ENCODE measurements around the gene ACIN1.

ACIN1 gene, protein sequence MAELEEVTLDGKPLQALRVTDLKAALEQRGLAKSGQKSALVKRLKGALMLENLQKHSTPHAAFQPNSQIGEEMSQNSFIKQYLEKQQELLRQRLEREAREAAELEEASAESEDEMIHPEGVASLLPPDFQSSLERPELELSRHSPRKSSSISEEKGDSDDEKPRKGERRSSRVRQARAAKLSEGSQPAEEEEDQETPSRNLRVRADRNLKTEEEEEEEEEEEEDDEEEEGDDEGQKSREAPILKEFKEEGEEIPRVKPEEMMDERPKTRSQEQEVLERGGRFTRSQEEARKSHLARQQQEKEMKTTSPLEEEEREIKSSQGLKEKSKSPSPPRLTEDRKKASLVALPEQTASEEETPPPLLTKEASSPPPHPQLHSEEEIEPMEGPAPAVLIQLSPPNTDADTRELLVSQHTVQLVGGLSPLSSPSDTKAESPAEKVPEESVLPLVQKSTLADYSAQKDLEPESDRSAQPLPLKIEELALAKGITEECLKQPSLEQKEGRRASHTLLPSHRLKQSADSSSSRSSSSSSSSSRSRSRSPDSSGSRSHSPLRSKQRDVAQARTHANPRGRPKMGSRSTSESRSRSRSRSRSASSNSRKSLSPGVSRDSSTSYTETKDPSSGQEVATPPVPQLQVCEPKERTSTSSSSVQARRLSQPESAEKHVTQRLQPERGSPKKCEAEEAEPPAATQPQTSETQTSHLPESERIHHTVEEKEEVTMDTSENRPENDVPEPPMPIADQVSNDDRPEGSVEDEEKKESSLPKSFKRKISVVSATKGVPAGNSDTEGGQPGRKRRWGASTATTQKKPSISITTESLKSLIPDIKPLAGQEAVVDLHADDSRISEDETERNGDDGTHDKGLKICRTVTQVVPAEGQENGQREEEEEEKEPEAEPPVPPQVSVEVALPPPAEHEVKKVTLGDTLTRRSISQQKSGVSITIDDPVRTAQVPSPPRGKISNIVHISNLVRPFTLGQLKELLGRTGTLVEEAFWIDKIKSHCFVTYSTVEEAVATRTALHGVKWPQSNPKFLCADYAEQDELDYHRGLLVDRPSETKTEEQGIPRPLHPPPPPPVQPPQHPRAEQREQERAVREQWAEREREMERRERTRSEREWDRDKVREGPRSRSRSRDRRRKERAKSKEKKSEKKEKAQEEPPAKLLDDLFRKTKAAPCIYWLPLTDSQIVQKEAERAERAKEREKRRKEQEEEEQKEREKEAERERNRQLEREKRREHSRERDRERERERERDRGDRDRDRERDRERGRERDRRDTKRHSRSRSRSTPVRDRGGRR

DNA sequence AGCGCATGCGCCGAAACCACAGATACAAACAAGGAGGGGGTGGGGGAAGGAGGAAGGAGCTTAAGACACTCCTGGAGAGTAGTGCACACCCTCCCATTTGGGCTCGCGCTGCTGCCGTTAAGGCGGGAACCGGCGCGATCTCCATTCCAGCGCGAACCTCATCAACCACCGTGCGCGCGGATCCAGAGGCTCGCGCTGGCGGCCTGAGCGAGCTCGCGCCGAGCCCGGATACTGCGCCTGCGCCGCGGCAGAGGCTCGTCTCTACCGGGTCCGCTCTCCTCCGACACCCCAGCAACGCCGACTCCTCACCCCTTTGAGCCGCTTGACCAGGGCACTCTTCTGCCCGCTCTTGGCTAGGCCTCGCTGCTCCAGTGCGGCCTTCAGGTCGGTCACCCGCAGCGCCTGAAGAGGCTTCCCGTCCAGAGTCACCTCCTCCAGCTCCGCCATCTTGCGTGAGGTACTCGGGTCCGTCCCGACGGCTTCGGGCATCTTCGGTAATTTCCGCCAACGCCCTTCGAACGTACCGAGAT is at the start of gene ACIN1:
Gene ACIN1, minus strand, starts transcription at position 471 of the 530 bp plus-strand sequence. Its CDS starts 24 bp downstream, at position 447.
- H3K4me3 Mint-ChIP-seq = no peak within 1 kb of the TSS
- H3K9me3 Mint-ChIP-seq (ENCODE audit: low read depth) = no peaks in the 10 kb centered on the region

DNA sequence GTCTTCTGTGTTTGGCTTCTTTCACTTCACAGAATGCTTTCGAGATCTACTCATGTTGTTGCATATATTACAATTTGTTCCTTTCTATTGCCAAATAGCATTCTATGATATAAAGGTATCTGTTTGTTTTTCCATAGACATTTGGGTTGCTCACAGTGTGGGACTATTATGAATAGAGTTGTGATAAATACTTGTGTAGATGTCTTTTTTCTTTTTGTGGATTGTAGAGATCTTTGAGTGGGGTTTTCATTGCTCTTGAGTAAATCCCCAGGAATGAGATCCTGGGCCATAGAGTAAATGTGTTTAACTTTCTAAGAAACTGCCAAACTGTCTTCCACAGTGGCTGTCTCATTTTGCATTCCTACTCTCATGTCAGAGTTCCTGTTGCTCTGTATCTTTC is 49.0 kb upstream of the ACIN1 start:
- H3K27ac Mint-ChIP-seq = no peak overlapping the region
- H3K4me1 Mint-ChIP-seq (ENCODE audit: low read depth) = no peaks in the 10 kb centered on the region
- no peak overlapping the region for H3K4me3 Mint-ChIP-seq
- no peaks in the 10 kb centered on the region for H3K36me3 Mint-ChIP-seq
- no peaks in the 10 kb centered on the region for H3K9me3 Mint-ChIP-seq (ENCODE audit: low read depth)
- H3K27me3 Mint-ChIP-seq = no peaks in the 10 kb centered on the region

More for the DNA sequence above, at the start of gene ACIN1:
- Mint-ChIP-seq H3K27ac (no peak within 1 kb of the TSS), H3K36me3 (peaks cover 24% of the 10 kb centered on the region), H3K4me1 (ENCODE audit: low read depth) (peaks cover 55% of the 10 kb centered on the region), H3K27me3 (no peaks in the 10 kb centered on the region)

DNA sequence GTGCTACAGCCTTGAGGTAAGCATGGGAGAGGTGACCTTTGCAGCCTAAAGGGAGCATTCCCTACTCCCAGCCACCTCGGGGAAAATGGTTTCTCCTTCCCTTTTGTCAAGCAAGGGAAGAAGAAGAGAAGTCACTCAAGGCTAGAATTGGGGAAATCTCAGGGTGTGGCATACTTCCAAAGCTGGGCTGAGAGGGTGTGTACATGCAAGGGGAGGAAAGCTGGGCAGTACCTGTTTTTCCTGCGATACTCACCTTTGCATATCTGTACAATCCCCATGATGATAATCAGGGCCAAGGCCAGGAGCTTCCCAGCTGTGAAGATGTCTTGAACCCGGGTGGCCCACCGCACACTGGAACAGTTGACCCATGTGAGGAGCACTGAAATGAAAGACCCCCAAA is 47.9 kb upstream of the ACIN1 start:
- Mint-ChIP-seq H3K27ac (no peak overlapping the region), H3K9me3 (ENCODE audit: low read depth) (no peaks in the 10 kb centered on the region), H3K4me1 (ENCODE audit: low read depth) (no peaks in the 10 kb centered on the region), H3K27me3 (no peaks in the 10 kb centered on the region), H3K4me3 (no peak overlapping the region), H3K36me3 (no peaks in the 10 kb centered on the region)

DNA sequence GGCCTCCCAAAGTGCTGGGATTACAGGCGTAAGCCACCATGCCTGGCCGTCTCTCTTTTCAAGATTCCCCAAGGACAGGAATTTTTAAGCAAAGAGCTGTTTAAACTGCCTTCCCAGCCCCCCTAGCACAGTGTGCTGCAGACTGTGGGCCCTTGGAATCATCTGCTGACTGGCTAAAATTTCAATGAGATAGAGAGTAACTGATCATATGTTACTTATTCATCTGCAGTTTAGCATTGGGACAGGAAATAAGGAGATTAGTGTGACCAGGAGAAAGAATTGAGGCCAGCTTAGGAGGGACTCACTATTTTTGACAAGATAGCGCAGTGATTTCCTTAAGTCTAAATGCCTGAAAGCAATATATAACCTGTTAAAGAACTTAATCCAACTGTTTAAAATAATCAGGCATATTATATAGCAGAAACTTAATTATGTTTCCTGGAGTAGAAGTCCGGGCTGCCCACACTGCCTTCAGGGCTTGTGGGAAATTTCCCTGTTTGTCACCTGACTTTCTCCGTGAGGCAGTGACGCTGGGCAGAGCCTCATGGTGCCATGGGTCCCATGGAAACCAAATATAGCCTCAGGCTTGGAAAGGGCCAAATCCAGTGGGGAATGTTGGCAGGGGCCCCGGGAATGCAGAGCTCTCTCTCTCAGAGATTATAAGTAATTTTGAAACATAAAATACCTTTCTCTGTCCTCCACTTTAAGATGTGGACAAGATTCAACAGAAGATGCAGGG is 46.9 kb upstream of the ACIN1 start:
- Mint-ChIP-seq H3K27ac (no peak overlapping the region), H3K9me3 (ENCODE audit: low read depth) (no peaks in the 10 kb centered on the region), H3K4me1 (ENCODE audit: low read depth) (no peaks in the 10 kb centered on the region), H3K36me3 (no peaks in the 10 kb centered on the region), H3K4me3 (no peak overlapping the region), H3K27me3 (no peaks in the 10 kb centered on the region)

DNA sequence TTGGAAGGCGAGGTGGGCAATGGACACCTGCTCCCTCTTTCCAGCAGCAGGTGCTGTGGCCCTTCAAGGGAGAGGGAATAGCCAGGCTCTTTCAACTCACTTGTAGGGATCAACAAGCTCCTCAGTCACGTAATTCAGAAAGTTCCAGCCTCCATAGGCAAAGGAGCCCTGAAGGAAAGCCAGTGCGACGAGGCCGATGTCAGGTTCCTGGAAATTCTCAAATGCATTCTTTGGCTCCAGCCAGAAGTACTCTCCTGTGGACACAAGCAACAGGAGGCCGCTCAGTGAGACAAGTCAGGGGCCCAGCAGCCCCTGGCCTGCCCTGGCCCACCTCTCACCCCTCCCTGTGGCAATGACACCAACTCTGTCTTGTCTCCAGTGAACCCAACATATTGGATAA is 45.4 kb upstream of the ACIN1 start:
- H3K36me3 Mint-ChIP-seq = no peaks in the 10 kb centered on the region
- no peaks in the 10 kb centered on the region for H3K9me3 Mint-ChIP-seq (ENCODE audit: low read depth)
- H3K4me3 Mint-ChIP-seq = no peak overlapping the region
- no peak overlapping the region for H3K27ac Mint-ChIP-seq
- no peaks in the 10 kb centered on the region for H3K27me3 Mint-ChIP-seq
- no peaks in the 10 kb centered on the region for H3K4me1 Mint-ChIP-seq (ENCODE audit: low read depth)

DNA sequence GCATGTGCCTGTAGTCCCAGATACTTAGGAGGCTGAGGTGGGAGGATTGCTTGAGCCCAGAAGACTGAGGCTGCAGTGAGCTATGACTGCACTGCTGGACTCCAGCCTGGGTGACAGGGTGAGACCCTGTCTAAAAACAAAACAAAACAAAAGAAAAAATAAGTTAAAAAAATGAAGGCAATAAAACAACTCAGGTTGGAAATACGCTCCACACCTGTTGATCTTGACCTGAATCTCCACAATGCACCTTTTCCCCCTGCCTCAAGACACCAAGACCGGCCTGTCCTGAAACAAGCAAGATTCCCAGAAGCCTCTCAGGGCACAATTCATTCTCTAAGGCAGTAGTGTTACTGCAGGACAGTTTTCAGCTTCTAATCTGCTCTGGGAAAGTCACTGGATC is 44.9 kb upstream of the ACIN1 start:
- Mint-ChIP-seq H3K36me3 (no peaks in the 10 kb centered on the region), H3K27ac (no peak overlapping the region), H3K27me3 (no peaks in the 10 kb centered on the region), H3K9me3 (ENCODE audit: low read depth) (no peaks in the 10 kb centered on the region), H3K4me3 (no peak overlapping the region), H3K4me1 (ENCODE audit: low read depth) (no peaks in the 10 kb centered on the region)

DNA sequence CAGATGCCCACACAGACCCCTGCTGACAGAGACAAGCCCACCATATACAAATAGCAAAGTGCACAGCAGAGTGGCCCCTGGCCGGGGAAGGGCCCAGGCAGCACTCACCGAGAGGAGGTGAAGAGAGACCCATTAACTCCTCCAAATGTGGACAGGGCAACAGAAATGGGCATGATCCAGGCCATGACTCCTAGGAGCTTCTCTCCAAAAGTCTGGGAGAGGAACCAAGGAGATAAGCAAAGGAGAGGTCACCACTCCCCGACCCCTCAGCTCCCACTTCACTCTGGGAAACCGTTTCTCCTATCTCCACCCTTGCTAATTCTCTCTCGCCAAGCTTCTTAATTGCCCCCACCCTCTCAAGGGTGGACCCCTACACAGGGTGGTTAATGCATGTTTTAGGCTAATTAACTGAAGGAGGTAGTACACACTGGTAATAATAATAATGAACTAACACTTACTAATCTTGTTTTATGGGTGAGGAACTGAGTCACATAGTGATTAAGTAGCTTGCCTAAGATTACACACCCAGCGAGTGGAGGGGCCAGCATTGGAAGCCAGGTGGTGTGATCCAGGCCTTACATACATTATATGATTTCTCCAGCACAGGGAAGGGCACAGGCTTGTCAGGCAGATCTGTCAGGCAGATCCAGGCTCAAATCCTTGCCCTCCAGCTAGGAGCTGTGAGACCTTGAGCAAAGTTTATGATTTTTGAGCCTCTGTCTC is 43.0 kb upstream of the ACIN1 start:
- no peaks in the 10 kb centered on the region for H3K27me3 Mint-ChIP-seq
- no peak overlapping the region for H3K27ac Mint-ChIP-seq
- H3K4me3 Mint-ChIP-seq = no peak overlapping the region
- H3K4me1 Mint-ChIP-seq (ENCODE audit: low read depth) = no peaks in the 10 kb centered on the region
- no peaks in the 10 kb centered on the region for H3K36me3 Mint-ChIP-seq
- no peaks in the 10 kb centered on the region for H3K9me3 Mint-ChIP-seq (ENCODE audit: low read depth)

DNA sequence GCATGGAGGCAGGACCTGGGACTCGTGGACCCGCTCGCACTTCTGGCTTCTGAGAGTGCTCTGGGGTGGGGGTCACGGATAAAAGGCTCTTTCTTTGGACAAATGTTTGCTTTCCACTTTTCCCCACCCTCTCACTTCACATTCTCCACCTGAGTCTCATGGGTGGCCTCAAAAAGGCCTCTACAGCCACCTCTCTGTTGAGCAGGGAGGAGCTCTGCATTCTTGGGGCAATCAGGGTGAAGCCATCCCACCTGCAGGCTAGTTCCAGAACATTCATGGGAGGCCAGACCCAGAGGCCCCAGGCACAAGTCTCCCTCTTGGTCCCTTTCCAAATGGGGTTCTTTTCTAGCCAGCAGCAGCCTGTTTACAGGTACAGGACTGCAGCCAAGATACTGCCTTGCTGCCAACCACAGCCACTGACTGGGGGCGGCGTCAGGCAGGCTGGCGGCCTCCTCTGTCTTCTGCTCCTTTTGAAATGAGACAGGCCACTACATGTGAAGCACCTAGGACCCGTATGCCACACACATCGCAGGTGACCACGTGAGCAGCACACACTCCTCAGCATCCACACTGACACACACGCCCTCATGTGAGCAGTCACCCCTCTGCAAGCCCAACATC is 42.4 kb upstream of the ACIN1 start:
- no peaks in the 10 kb centered on the region for H3K27me3 Mint-ChIP-seq
- no peaks in the 10 kb centered on the region for H3K9me3 Mint-ChIP-seq (ENCODE audit: low read depth)
- no peaks in the 10 kb centered on the region for H3K36me3 Mint-ChIP-seq
- H3K4me1 Mint-ChIP-seq (ENCODE audit: low read depth) = no peaks in the 10 kb centered on the region
- H3K4me3 Mint-ChIP-seq = no peak overlapping the region
- H3K27ac Mint-ChIP-seq = no peak overlapping the region

DNA sequence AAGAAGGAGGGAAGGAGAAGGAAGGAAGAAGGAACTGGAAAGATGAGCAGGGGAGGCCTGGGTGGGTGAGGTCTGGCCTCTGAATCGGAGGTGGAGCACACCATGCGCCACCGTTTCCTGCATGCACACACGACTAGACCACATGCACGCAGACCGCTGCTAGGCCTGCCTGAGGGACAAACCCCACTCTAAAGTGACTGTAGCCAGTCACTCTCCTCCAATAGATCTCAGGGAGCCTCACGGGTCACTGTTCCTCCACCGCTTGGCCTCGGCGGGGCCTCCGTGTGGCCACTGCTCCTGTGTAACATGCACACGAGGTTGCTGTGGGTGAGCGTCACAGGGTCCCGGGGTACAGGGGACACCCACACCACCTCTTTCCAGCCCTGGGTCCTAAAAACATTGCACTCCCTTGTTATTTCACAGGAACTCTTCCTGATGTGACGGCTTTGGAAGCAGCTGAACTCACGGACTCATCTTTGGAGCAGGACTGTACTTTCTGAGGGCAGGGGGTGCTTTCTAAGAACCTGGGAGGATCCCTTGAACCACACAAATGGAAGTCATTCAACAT is 41.7 kb upstream of the ACIN1 start:
- no peaks in the 10 kb centered on the region for H3K36me3 Mint-ChIP-seq
- H3K27ac Mint-ChIP-seq = no peak overlapping the region
- no peak overlapping the region for H3K4me3 Mint-ChIP-seq
- no peaks in the 10 kb centered on the region for H3K27me3 Mint-ChIP-seq
- H3K4me1 Mint-ChIP-seq (ENCODE audit: low read depth) = no peaks in the 10 kb centered on the region
- no peaks in the 10 kb centered on the region for H3K9me3 Mint-ChIP-seq (ENCODE audit: low read depth)

DNA sequence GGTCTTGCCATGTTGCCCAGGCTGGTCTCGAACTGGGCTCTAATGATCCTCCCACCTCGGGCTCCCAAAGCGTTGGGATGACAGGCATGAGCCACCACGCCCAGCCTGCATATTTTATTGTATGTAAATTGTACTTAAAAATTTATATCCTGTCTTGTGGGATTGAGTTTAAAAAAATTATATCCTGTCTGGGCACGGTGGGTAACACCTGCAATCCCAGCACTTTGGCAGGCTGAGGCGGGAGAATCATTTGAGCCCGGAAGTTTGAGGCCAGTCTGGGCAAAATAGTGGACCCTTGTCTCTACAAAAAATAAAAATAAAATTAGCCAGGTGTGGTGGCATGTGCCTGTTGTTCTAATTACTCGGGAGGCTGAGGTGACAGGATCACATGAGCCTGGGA is 38.0 kb upstream of the ACIN1 start:
- no peak overlapping the region for H3K27ac Mint-ChIP-seq
- H3K4me1 Mint-ChIP-seq (ENCODE audit: low read depth) = no peaks in the 10 kb centered on the region
- peaks cover 2% of the 10 kb centered on the region for H3K36me3 Mint-ChIP-seq
- H3K9me3 Mint-ChIP-seq (ENCODE audit: low read depth) = no peaks in the 10 kb centered on the region
- H3K27me3 Mint-ChIP-seq = no peaks in the 10 kb centered on the region
- H3K4me3 Mint-ChIP-seq = no peak overlapping the region

DNA sequence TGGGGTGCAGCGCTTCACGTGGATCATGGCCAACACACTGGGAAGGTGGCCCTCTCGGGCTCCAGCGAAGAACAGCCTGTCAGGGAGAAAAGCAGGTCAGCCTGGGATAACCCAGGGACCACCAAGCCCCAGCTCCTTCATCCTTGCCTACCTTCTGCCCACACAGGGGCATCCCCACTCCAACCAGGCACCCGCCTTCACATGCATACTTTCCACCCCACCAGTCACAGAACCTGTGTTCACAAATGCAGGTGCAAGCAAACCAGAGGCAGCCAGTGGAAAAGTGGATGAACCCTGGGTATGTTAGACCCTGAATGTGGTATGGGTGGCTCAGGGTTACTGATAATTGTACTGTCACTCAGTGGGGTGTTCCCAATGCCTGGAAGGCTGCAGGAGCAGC is 36.5 kb upstream of the ACIN1 start:
- Mint-ChIP-seq H3K36me3 (peaks cover 2% of the 10 kb centered on the region), H3K9me3 (ENCODE audit: low read depth) (no peaks in the 10 kb centered on the region), H3K27ac (no peak overlapping the region), H3K27me3 (no peaks in the 10 kb centered on the region), H3K4me3 (no peak overlapping the region), H3K4me1 (ENCODE audit: low read depth) (no peaks in the 10 kb centered on the region)

DNA sequence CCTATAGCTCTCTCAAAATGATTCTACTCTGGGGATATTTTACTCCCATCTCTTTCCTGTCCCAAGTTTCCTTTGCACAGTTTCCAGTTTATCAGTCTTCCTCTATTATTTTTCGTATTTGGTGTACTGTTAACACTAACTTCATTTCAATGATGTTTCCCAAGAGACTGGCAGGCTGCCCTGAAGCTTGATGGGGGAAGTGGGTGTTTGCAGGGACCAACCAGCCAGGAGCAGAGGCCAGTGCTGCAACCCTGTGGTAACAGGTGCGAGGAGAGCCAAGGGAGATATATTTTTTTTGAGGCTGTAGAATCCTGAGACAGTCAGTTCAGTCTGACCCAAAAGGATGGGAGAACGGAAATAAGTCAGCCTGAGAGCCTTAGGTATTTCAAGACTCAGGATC is 35.9 kb upstream of the ACIN1 start:
- peaks cover 2% of the 10 kb centered on the region for H3K36me3 Mint-ChIP-seq
- no peaks in the 10 kb centered on the region for H3K4me1 Mint-ChIP-seq (ENCODE audit: low read depth)
- no peaks in the 10 kb centered on the region for H3K9me3 Mint-ChIP-seq (ENCODE audit: low read depth)
- H3K4me3 Mint-ChIP-seq = no peak overlapping the region
- no peak overlapping the region for H3K27ac Mint-ChIP-seq
- H3K27me3 Mint-ChIP-seq = no peaks in the 10 kb centered on the region

DNA sequence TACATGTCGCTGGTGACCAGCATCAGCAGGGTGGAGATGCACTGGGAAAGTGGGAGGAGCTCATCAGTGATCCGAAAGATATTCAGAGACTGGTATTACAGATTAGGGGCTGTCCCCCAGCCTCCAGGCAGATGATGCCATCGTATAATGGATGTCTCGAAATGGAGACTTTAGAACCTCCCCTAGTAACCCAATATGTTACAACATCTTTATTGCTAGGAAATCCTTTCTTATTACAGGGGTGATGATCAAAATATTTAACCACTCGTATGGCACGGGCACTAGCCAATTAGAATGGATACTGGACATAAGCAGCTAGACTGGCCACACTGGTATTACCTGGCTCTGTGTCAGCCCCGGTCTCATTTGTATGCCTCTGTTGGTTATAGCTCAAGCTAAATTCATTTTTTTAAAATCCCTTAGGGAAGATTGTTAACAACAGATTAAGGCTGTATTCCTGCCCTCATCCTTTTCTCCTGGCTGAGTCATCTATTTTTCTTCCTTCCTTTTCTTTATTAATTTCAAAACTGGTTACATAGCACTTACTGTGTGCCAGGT is 34.9 kb upstream of the ACIN1 start:
- Mint-ChIP-seq H3K27ac (no peak overlapping the region), H3K4me1 (ENCODE audit: low read depth) (no peaks in the 10 kb centered on the region), H3K4me3 (no peak overlapping the region), H3K27me3 (no peaks in the 10 kb centered on the region), H3K36me3 (peaks cover 2% of the 10 kb centered on the region), H3K9me3 (ENCODE audit: low read depth) (no peaks in the 10 kb centered on the region)

Data from activated naive CD8-positive, alpha-beta T cell (primary cell).